Astrocyte of the cerebellum (primary cell): ENCODE results near the gene PIEZO1.
A peak's percentile ranks its signal among the peaks of the same experiment; 100 is the strongest.

Experiments used
- DNase-seq: peaks from one replicate; pipeline ENCODE4 v3.0.0-alpha.2; 2011; ENCODE audit warnings: low read depth
- H3K4me3 ChIP-seq: 2 replicates; pipeline ENCODE4 v1.5.1; 2011; ENCODE audit warnings: mild to moderate bottlenecking, low read depth, low read length, moderate library complexity
- in situ Hi-C: cut with HindIII; loops from 2 replicates; pipeline ENCODE4 v1.10.0; 2017; ENCODE audit warnings: low sequenced_read_pairs
- TF ChIP-seq, protein P1 (sequence below): IDR thresholded peaks from 2 replicates; pipeline ENCODE4 v1.5.1; 2012; ENCODE audit warnings: low read length, low read depth, moderate library complexity, mild to moderate bottlenecking; ENCODE audit errors: missing control alignments

The PIEZO1 gene

GRCh38 chr16:88700322-88700635 lies 84.7 kb downstream of the PIEZO1 start:
- no peak for DNase-seq
- no peak overlapping the region for H3K4me3 ChIP-seq
- in situ Hi-C loops: no loop called here
- TF ChIP-seq, protein P1, sequence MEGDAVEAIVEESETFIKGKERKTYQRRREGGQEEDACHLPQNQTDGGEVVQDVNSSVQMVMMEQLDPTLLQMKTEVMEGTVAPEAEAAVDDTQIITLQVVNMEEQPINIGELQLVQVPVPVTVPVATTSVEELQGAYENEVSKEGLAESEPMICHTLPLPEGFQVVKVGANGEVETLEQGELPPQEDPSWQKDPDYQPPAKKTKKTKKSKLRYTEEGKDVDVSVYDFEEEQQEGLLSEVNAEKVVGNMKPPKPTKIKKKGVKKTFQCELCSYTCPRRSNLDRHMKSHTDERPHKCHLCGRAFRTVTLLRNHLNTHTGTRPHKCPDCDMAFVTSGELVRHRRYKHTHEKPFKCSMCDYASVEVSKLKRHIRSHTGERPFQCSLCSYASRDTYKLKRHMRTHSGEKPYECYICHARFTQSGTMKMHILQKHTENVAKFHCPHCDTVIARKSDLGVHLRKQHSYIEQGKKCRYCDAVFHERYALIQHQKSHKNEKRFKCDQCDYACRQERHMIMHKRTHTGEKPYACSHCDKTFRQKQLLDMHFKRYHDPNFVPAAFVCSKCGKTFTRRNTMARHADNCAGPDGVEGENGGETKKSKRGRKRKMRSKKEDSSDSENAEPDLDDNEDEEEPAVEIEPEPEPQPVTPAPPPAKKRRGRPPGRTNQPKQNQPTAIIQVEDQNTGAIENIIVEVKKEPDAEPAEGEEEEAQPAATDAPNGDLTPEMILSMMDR: no peak

DNA sequence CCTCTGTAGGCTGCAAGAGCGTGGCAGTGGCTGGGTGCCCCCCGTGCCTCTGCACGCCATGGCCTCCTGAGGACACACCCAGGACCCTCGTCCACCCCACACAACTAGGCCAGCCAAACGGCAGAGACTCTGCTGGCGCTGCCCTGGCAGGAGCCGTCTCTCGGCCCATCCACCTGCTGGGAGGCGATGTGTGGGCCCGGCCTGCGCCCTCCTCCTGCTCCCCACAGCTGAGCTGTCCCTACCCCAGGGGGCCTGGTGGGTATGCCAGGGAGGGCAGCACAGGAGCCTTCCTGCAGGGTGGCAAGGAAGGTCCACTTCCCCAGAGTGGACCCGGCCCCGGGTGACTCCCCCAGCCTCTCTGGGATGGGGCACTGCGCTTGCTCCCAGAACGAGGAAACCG lies 85.8 kb downstream of the PIEZO1 start:
- TF ChIP-seq, protein P1: no peak

DNA sequence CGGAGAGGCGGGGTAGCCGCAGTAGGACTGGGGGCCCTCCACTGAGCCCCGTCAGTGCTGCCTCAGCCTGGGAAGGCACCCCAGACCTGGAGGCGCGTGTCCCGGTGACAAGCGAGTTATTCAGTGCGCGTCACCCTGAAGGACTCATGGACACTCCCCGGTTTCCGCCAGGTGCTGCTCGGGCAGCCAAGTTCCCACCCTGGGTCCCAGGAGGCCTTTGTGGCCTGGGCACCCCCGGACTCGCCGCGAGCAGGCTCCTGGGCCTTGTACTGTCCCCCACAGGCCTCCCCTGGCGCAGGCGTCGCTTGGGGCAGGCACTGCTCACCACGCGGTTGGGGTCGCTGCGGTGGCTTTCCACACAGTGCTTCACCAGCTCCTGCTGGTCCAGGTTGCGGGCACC lies 86.4 kb downstream of the PIEZO1 start:
- TF ChIP-seq, protein P1: no peak
- in situ Hi-C loops: no loop called here
- no peak overlapping the region for H3K4me3 ChIP-seq
- no peak for DNase-seq

More for the DNA sequence above, 85.8 kb downstream of the PIEZO1 start:
- in situ Hi-C loops: no loop called here
- no peak overlapping the region for H3K4me3 ChIP-seq
- no peak for DNase-seq

DNA sequence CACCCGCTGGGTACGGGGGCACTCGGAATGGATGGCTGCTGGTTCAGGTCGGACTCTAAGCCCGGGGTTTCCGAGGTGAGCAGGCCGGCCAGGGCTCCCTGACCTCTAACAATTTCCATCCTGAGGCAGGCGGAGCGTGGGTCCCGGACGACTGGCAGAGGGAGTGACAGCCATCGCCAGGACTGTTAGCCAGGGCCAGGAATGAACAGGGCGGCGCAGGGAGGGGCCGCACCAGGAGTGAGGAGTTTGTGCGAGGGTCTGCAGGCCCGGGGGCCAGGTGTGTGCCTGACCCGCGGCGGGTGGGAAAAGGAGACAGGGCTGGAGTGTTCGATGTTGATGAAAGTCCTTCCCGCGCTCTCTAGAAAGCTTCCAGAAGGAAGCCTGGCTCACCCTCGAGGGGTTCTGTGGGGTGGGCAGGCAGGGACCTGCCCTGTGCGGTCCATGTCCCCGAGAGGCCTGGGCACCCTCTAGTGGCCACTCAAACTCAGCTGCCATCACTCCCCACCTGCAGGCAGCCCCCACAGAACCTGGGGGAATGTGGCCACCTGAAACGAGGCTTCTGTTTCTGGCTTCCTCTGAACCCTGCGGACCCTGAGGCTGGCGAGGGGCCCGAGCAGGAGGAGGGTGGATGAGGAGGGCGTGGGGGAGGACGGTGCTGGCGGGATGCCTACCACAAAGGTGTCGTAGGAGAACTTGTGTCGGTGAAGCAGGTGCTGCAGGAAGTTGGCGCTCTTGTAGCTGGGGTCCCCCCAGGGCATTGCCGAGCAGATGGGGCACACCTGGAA lies 87.0 kb downstream of the PIEZO1 start:
- no peak overlapping the region for H3K4me3 ChIP-seq
- no peak for DNase-seq
- TF ChIP-seq, protein P1: peak; percentile 47
- in situ Hi-C loops: no loop called here

DNA sequence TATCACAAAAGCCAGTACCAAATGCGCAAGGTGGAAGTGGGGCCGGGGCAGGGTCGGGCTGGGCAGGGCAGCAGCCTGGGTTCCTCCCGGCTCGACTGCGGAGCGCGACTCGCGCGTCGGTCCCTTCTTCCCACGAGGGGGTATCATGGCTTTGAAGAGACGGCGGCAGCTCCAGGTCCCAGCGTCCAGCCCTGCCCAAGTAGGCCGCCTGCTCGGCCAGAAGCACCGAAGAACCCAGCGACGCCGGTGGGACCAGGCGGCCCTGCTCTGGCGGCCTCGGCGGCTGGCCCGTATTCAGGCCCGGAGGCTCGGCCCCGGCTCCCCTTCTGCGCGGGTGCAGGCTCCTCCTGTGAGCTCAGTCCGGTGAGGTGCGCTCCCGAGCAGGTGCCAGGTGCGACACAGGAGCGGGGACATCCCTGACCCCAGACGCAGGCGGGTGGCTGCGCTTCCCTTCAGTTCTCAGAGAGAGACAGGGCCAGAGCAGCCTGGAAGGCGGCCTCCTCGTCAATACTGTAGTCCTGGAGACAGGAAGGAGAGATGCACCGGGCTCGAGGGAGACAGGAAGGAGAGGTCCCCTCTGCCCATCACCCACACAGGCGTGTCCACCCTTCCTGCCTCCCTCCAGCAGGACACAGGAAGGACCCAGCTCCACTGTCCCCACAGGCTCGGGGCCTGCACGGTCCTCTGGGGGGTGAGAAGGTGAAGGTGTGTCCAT lies 87.7 kb downstream of the PIEZO1 start:
- no peak for DNase-seq
- H3K4me3 ChIP-seq: no peak overlapping the region
- in situ Hi-C loops: no loop called here
- TF ChIP-seq, protein P1: no peak

GRCh38 chr16:88696441-88696840 lies 88.6 kb downstream of the PIEZO1 start:
- DNase-seq: no peak
- no peak overlapping the region for H3K4me3 ChIP-seq
- TF ChIP-seq, protein P1: no peak
- in situ Hi-C loops: no loop called here
